ENCODE measurements around the gene GNRH2. TPM values are rescaled to one million over a fixed set of nuclear protein-coding genes. Genes with fewer than 3 reads are reported as not detected.
"Not testable (repeated sequence)": the region's sequence is repeated elsewhere in the genome, so short reads cannot be mapped to it uniquely, and the experiment has no call there.

The GNRH2 gene
- polyA plus RNA-seq, 5 donors = 0.31 to 0.63 (median 0.50) TPM

- DNase-seq = no peak
Observed at GRCh38 chr20:3072530-3073250, 29.3 kb downstream of the GNRH2 start.

- DNase-seq = not testable (repeated sequence)
Observed at GRCh38 chr20:3073251-3073643, 29.8 kb downstream of the GNRH2 start.

- no peak for DNase-seq
Observed at GRCh38 chr20:3074812-3075211, 31.4 kb downstream of the GNRH2 start.

- not testable (repeated sequence) for DNase-seq
Observed at GRCh38 chr20:3075315-3075714, 31.9 kb downstream of the GNRH2 start.

GRCh38 chr20:3077618-3078134, 34.3 kb downstream of the GNRH2 start:
- no peak for DNase-seq

GRCh38 chr20:3080939-3081388, 37.5 kb downstream of the GNRH2 start:
- DNase-seq = no peak

GRCh38 chr20:3081641-3082040, 38.2 kb downstream of the GNRH2 start:
- DNase-seq = no peak

GRCh38 chr20:3082306-3082951, 39.0 kb downstream of the GNRH2 start:
- DNase-seq = no peak

- no peak for DNase-seq
Observed at GRCh38 chr20:3082955-3083952, 39.8 kb downstream of the GNRH2 start.

GRCh38 chr20:3084283-3084985, 41.0 kb downstream of the GNRH2 start, which contains the start of gene AVP:
Gene AVP, minus strand, starts transcription at chr20:3084724. Its CDS starts 50 bp downstream, at chr20:3084674.
- DNase-seq = no peak

- DNase-seq = no peak
Observed at GRCh38 chr20:3084986-3085360, 41.6 kb downstream of the GNRH2 start.

- DNase-seq = no peak
Observed at GRCh38 chr20:3085571-3086072, 42.2 kb downstream of the GNRH2 start.

GRCh38 chr20:3088031-3088430, 44.6 kb downstream of the GNRH2 start:
- no peak for DNase-seq

GRCh38 chr20:3090565-3090964, 47.1 kb downstream of the GNRH2 start:
- no peak for DNase-seq

GRCh38 chr20:3092611-3093379, 49.4 kb downstream of the GNRH2 start:
- DNase-seq = no peak

GRCh38 chr20:3093861-3094361, 50.5 kb downstream of the GNRH2 start:
- no peak for DNase-seq

GRCh38 chr20:3094848-3095629, 51.6 kb downstream of the GNRH2 start:
- DNase-seq = no peak

Measured in right lung (tissue), 5 donors.